Peyer's patch (tissue), 4 donors: ENCODE measurements around the gene MARCHF11. TPM values are rescaled to one million over a fixed set of nuclear protein-coding genes. Genes with fewer than 3 reads are reported as not detected.

Experiments used
- DNase-seq, 3 donors: peaks; one replicate each; pipeline ENCODE4 v3.0.0-alpha.2; 2017 to 2019
- H3K27ac ChIP-seq, 4 donors: fragments of 200-600 bp; sonication (generic); one replicate each; pipeline ENCODE4 v1.5.1; 2016 to 2019
- H3K27me3 ChIP-seq, 2 donors: fragments of 200-600 bp; sonication (generic); one replicate each; pipeline ENCODE4 v1.5.1; 2019
- H3K36me3 ChIP-seq, 3 donors: fragments of 200-600 bp; sonication (generic); one replicate each; pipeline ENCODE4 v1.5.1; 2016 to 2019
- H3K4me1 ChIP-seq, 4 donors: fragments of 200-600 bp; sonication (generic); one replicate each; pipeline ENCODE4 v1.5.1; 2016 to 2019
- H3K4me3 ChIP-seq, 4 donors: fragments of 200-600 bp; sonication (generic); 1 replicate in 3 of 4; 2 replicates in 1 of 4; pipeline ENCODE4 v1.5.1; 2016 to 2019; ENCODE audit warnings: mild to moderate bottlenecking in 1 of 4
- H3K9me3 ChIP-seq, 4 donors: fragments of 200-600 bp; sonication (generic); one replicate each; pipeline ENCODE4 v1.5.1; 2016 to 2019; ENCODE audit warnings: mild to moderate bottlenecking in 1 of 4
- POLR2A ChIP-seq, 2 donors: fragments of 450-650 bp; IDR thresholded peaks; one replicate each; pipeline ENCODE4 v1.5.1; 2017; ENCODE audit warnings: antibody characterized with exemption in 2 of 2, mild to moderate bottlenecking in 2 of 2, moderate library complexity in 2 of 2
- total RNA-seq, 4 donors: library from RNA; depleted of rRNA; stranded (reverse); fragments of >200 nt; gene quantifications; one replicate each; pipeline ENCODE4 v1.1.0, GENCODE V29; 2016
- TF ChIP-seq, protein P1 (sequence below), 6 experiments: fragments of 450-650 bp in 4 of 6; fragments of 200-600 bp in 2 of 6; sonication (generic) in 1 of 6; IDR thresholded peaks; one replicate each; pipeline ENCODE4 v1.5.1; 2017 to 2019; ENCODE audit warnings: antibody characterized with exemption in 6 of 6, mild to moderate bottlenecking in 3 of 6, moderate library complexity in 1 of 6

Gene MARCHF11
- total RNA-seq, 4 donors from 2014 or later = not detected

DNA sequence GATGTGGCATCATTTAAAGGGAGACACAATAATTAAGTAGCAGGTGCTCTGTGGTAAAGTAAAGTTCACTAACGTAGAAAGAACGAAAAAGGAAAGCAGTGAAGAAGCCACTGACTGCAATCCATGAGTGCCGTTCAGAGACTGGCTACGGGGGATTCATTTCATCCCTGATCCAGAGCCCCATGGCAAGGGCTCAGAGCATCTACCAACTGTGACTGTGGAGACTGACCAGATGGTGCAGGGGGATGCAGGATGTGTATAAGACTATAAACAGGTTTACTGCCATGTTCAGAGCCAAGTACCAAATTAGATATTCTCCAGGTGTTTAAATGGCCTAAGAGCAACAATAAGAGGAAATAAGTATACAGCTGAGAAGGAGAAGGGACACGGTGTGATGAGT is 47.7 kb downstream of the MARCHF11 start:
- TF ChIP-seq, protein P1, sequence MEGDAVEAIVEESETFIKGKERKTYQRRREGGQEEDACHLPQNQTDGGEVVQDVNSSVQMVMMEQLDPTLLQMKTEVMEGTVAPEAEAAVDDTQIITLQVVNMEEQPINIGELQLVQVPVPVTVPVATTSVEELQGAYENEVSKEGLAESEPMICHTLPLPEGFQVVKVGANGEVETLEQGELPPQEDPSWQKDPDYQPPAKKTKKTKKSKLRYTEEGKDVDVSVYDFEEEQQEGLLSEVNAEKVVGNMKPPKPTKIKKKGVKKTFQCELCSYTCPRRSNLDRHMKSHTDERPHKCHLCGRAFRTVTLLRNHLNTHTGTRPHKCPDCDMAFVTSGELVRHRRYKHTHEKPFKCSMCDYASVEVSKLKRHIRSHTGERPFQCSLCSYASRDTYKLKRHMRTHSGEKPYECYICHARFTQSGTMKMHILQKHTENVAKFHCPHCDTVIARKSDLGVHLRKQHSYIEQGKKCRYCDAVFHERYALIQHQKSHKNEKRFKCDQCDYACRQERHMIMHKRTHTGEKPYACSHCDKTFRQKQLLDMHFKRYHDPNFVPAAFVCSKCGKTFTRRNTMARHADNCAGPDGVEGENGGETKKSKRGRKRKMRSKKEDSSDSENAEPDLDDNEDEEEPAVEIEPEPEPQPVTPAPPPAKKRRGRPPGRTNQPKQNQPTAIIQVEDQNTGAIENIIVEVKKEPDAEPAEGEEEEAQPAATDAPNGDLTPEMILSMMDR (IDR thresholded peaks at IDR 0.05) = no peak
- TF ChIP-seq POLR2A (IDR thresholded peaks at IDR 0.05) = no peak
- H3K27me3 ChIP-seq = no peaks in the 10 kb centered on the region
- H3K9me3 ChIP-seq = no peaks in the 10 kb centered on the region
- H3K36me3 ChIP-seq = no peaks in the 10 kb centered on the region
- H3K4me3 ChIP-seq = no peak overlapping the region
- no peak overlapping the region for H3K27ac ChIP-seq
- no peak for DNase-seq
- H3K4me1 ChIP-seq = no peaks in the 10 kb centered on the region

DNA sequence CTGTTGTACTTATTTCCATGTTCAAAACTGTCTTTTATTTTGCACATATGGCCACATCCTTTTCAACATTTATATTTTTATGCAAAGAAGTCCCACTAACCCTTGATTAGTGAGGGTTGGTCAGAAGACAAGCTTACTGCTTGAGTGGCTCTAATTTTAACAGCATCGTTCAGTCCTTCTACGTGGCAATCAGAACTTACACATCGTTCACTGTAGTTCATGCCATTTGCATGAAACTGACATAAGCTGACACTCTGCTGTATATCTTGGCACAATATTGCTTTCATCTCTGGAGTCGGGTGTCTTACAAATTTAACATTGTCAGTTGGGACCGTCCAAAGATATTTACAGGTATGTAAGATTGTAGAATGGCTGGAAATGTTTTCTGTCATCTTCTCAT is 50.6 kb downstream of the MARCHF11 start:
- H3K4me1 ChIP-seq = no peaks in the 10 kb centered on the region
- H3K4me3 ChIP-seq = no peak overlapping the region
- TF ChIP-seq POLR2A (IDR thresholded peaks at IDR 0.05) = no peak
- TF ChIP-seq, protein P1 (IDR thresholded peaks at IDR 0.05) = no peak
- H3K27me3 ChIP-seq = no peaks in the 10 kb centered on the region
- H3K36me3 ChIP-seq = no peaks in the 10 kb centered on the region
- no peaks in the 10 kb centered on the region for H3K9me3 ChIP-seq
- H3K27ac ChIP-seq = no peak overlapping the region
- no peak for DNase-seq

DNA sequence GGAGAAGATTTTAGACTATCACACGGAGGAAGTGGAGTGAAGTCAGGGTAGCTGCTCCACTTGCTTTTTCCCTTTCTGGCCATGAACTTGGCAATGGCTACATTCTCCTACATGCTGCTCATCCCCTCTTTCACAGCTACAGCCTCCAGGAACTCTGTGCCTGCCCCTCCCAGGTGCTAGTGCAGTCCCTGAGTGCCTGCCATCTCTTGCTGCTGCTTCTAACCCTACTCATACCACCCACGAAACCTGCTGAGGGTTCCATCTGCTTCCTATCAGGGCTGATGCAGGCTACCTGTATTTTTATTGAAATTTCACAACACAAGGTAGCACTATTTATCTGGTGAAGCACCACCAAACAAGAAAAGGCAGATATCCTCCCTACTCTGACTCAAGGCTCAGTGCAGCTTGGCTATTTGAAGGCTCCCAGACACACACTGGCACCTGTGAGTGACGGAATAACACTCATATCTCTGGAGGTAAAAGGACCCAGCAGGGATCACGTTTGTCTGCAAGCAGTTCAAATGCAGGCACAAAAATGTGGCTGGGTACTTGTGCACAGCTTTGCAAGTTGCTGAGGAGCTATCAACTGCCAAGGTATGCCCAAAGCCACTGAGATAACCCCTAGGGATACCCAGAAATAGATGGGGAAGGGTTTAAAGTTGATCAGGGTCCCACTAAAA is 51.6 kb downstream of the MARCHF11 start:
- DNase-seq = no peak
- Histone ChIP-seq H3K4me3 (no peak overlapping the region), H3K27ac (no peak overlapping the region), H3K36me3 (no peaks in the 10 kb centered on the region), H3K9me3 (no peaks in the 10 kb centered on the region), H3K27me3 (no peaks in the 10 kb centered on the region), H3K4me1 (no peaks in the 10 kb centered on the region)
- no peak for TF ChIP-seq POLR2A (IDR thresholded peaks at IDR 0.05)
- TF ChIP-seq, protein P1 (IDR thresholded peaks at IDR 0.05) = no peak

DNA sequence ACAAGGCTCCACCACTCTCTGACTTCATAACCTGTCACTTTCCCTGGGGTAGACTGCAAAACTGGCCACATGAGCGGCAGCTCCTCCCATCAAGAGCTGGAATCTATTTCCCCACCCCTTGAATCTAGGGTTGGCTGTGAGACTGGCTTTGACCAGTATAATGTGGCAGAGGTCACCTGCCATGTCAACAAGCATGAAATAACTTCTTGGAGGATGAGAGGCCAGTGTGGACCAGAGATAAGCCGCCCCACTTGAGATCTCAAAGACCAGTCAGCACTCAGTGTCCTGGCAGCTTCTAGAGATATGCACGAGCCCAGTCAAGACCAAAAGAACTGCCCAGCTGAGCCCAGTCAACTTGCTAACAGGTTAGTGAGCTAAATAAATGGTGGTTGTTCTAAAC is 59.0 kb downstream of the MARCHF11 start:
- H3K36me3 ChIP-seq = no peaks in the 10 kb centered on the region
- no peak for DNase-seq
- H3K27ac ChIP-seq = no peak overlapping the region
- no peak overlapping the region for H3K4me3 ChIP-seq
- H3K4me1 ChIP-seq = no peaks in the 10 kb centered on the region
- TF ChIP-seq, protein P1 (IDR thresholded peaks at IDR 0.05) = no peak
- TF ChIP-seq POLR2A (IDR thresholded peaks at IDR 0.05) = no peak
- H3K27me3 ChIP-seq = no peaks in the 10 kb centered on the region
- no peaks in the 10 kb centered on the region for H3K9me3 ChIP-seq

DNA sequence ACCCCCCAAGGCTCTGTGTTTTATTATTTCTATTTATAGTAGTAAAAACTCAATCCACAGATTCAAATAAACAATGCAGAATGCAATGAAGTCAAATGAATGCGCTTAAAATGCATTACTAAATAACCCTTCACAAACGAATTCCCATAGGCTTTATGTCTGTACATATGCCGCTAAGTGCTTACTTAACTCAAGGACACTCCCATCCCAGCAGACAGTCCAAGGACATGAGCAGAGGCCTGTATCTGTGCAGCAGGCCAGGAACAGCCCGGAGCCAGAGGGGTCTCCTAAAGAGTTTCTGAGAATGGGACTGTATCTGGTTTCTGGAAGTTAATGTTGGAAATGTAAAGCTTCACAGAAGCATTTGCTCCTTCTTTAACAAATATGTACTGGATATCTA is 59.8 kb downstream of the MARCHF11 start:
- Histone ChIP-seq H3K27me3 (no peaks in the 10 kb centered on the region), H3K4me3 (no peak overlapping the region), H3K9me3 (no peaks in the 10 kb centered on the region), H3K27ac (no peak overlapping the region), H3K36me3 (no peaks in the 10 kb centered on the region), H3K4me1 (no peaks in the 10 kb centered on the region)
- DNase-seq = no peak
- TF ChIP-seq, protein P1 (IDR thresholded peaks at IDR 0.05) = no peak
- TF ChIP-seq POLR2A (IDR thresholded peaks at IDR 0.05) = no peak

DNA sequence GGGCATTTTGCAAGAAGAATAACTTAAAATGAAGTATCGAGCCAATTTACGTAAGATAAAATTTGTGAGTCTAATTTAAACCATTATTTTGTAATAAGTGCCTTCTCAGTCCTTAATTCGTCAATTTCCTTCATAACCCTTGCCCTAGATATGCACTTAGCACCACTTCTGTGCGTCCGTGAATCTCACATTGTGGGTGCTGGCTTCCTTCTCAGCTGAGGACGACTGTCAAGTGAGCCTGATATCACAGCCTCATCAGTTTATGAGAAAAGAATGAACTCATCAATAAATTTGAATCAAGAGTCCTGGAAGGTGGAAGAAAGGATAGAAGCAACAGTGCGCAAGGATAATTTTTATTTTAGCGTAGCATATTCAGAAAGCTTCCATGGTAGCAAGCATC is 64.5 kb downstream of the MARCHF11 start:
- no peak overlapping the region for H3K27ac ChIP-seq
- H3K9me3 ChIP-seq = no peaks in the 10 kb centered on the region
- H3K4me1 ChIP-seq = no peaks in the 10 kb centered on the region
- H3K4me3 ChIP-seq = no peak overlapping the region
- TF ChIP-seq, protein P1 (IDR thresholded peaks at IDR 0.05) = no peak
- no peak for TF ChIP-seq POLR2A (IDR thresholded peaks at IDR 0.05)
- DNase-seq = no peak
- no peaks in the 10 kb centered on the region for H3K36me3 ChIP-seq
- H3K27me3 ChIP-seq = no peaks in the 10 kb centered on the region
